Esophagus squamous epithelium (tissue), 5 donors: ENCODE data around the gene VIPR1. TPM values are rescaled to one million over a fixed set of nuclear protein-coding genes. Genes with fewer than 3 reads are reported as not detected.

Experiments used
- DNase-seq: peaks from one replicate; lab custom pipeline; 2025; lab: John Stamatoyannopoulos, UW
- H3K27ac ChIP-seq, 4 donors: fragments of 200-600 bp; sonication (generic); one replicate each; pipeline ENCODE4 v1.5.1; 2016 to 2019; ENCODE audit warnings: mild to moderate bottlenecking in 1 of 4
- H3K27me3 ChIP-seq, 4 donors: fragments of 200-600 bp; sonication (generic); 1 replicate in 3 of 4; 2 replicates in 1 of 4; pipeline versions ENCODE4 v1.5.1 to v1.6.0; 2017 to 2021; ENCODE audit warnings: antibody characterized with exemption in 1 of 4
- H3K36me3 ChIP-seq, 3 donors: fragments of 200-600 bp; sonication (generic); one replicate each; pipeline ENCODE4 v1.5.1; 2016 to 2019
- H3K4me1 ChIP-seq, 3 donors: fragments of 200-600 bp; sonication (generic); one replicate each; pipeline ENCODE4 v1.5.1; 2017 to 2019
- H3K4me3 ChIP-seq, 4 donors: fragments of 200-600 bp; sonication (generic); 1 replicate in 3 of 4; 2 replicates in 1 of 4; pipeline ENCODE4 v1.5.1; 2016 to 2019; ENCODE audit warnings: mild to moderate bottlenecking in 2 of 4, moderate library complexity in 1 of 4
- H3K9me3 ChIP-seq, 3 donors: fragments of 200-600 bp; sonication (generic); one replicate each; pipeline ENCODE4 v1.5.1; 2016 to 2019
- CTCF ChIP-seq, 6 experiments: fragments of 450-650 bp in 4 of 6; fragments of 200-600 bp in 2 of 6; sonication (generic) in 2 of 6; IDR thresholded peaks; one replicate each; pipeline ENCODE4 v1.5.1; 2016 to 2019; ENCODE audit warnings: antibody characterized with exemption in 6 of 6, mild to moderate bottlenecking in 4 of 6, moderate library complexity in 4 of 6
- POLR2A ChIP-seq, 4 donors: fragments of 450-650 bp; IDR thresholded peaks; one replicate each; pipeline ENCODE4 v1.6.1; 2017; ENCODE audit warnings: antibody characterized with exemption in 4 of 4, mild to moderate bottlenecking in 4 of 4, moderate library complexity in 3 of 4
- WGBS, 2 donors: methylation state at CpG; one replicate each; pipeline ENCODE4 v1.1.5; 2018; 5-methylcytosine and 5-hydroxymethylcytosine counted together
- intact Hi-C: fragments of 100-400 bp; cut with DNase I; formaldehyde crosslinking; loops from one replicate; pipeline ENCODE4 v1.15.0; 2022
- total RNA-seq, 4 donors: library from RNA; depleted of rRNA; stranded (reverse); fragments of >200 nt; gene quantifications; one replicate each; pipeline ENCODE4 v1.1.0, GENCODE V29; 2016
- donor health status: DM: yes; HTN: yes; CAD: no.

The VIPR1 gene
- total RNA-seq, 4 donors from 2014 or later = 3.6 to 15.4 (median 8.6) TPM

DNA sequence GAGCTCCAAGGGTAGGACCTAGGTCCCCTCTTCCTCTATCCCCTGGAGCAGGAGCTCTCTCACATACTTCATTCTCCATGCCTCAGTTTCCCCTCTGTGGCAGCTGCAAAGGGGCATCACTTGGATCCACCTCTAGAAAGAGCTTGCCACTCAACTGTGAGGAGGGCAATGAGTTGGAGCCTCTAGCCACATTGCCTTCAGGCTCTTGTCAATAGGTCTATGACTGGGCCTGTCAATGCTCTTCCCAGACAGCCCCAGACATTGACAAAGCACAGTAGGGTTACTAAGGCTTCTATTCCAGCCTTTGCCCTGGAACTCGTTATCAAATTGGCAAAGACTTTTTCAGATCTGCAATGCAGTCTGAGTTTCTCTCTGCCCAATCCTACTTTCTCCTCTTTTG lies 4.4 kb upstream of the VIPR1 start:
- intact Hi-C loops = no loop called here
- H3K27ac ChIP-seq = no peak overlapping the region
- H3K4me3 ChIP-seq = no peak overlapping the region
- no peak for DNase-seq
- TF ChIP-seq CTCF (IDR thresholded peaks at IDR 0.05) (no peak), POLR2A (IDR thresholded peaks at IDR 0.05) (no peak)
- peaks cover 13 to 21% (median 18%) of the 10 kb centered on the region in 3 donors for H3K4me1 ChIP-seq
- WGBS, 2 donors = 33 to 55% methylated on average over 1 of the region's 1 CpG
- H3K27me3 ChIP-seq = peaks cover 0 to 55% (median 0%) of the 10 kb centered on the region in 4 donors
- H3K36me3 ChIP-seq = no peaks in the 10 kb centered on the region
- no peaks in the 10 kb centered on the region for H3K9me3 ChIP-seq

- DNase-seq = no peak
- Histone ChIP-seq H3K4me1 (peaks cover 13 to 30% (median 20%) of the 10 kb centered on the region in 3 donors), H3K4me3 (no peak overlapping the region), H3K27ac (no peak overlapping the region), H3K27me3 (peaks cover 0 to 58% (median 0%) of the 10 kb centered on the region in 4 donors), H3K36me3 (no peaks in the 10 kb centered on the region), H3K9me3 (no peaks in the 10 kb centered on the region)
- TF ChIP-seq POLR2A (IDR thresholded peaks at IDR 0.05) (no peak), CTCF (IDR thresholded peaks at IDR 0.05) (no peak)
- WGBS, 2 donors = 71 to 85% methylated on average over 4 to 6 of the region's 13 CpGs
- intact Hi-C loops = no loop called here
These were observed 3.5 kb upstream of the VIPR1 start for GRCh38 chr3:42498791-42499477.

- no peak for TF ChIP-seq POLR2A (IDR thresholded peaks at IDR 0.05)
- no peak for TF ChIP-seq CTCF (IDR thresholded peaks at IDR 0.05)
- Histone ChIP-seq H3K27ac (no peak overlapping the region), H3K36me3 (no peaks in the 10 kb centered on the region), H3K27me3 (peaks cover 0 to 58% (median 0%) of the 10 kb centered on the region in 4 donors), H3K4me3 (no peak overlapping the region), H3K9me3 (no peaks in the 10 kb centered on the region), H3K4me1 (peaks cover 13 to 36% (median 20%) of the 10 kb centered on the region in 3 donors)
- WGBS, 2 donors = 79 to 82% methylated on average over 3 of the region's 3 CpGs
- DNase-seq = no peak
- intact Hi-C loops = no loop called here
These were observed 3.0 kb upstream of the VIPR1 start for GRCh38 chr3:42499478-42499871.

DNA sequence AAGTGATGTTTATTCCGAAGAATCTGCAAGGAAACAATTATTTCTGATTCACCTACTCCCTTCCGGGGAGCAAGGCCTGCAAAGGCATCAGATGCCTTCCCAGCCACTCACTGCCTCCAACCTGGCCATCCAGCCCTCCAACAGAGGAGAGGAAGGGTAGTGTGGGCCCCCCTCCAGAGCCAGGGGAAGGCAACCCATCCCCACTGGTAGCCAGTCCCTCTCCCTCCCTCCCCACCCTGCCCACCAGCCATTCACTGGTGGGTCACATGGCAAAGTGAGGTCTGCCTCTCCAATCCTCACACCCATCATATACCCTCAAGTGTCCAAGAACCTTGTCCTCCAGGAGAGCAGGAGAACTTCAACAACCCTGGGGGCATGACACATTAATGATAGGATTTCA lies 2.4 kb upstream of the VIPR1 start:
- Histone ChIP-seq H3K4me3 (no peak overlapping the region), H3K9me3 (no peaks in the 10 kb centered on the region), H3K27ac (no peak overlapping the region), H3K4me1 (peaks cover 13 to 36% (median 20%) of the 10 kb centered on the region in 3 donors), H3K36me3 (no peaks in the 10 kb centered on the region), H3K27me3 (peaks cover 0 to 58% (median 0%) of the 10 kb centered on the region in 4 donors)
- 42 to 84% methylated on average over 2 of the region's 2 CpGs for WGBS, 2 donors
- no peak for DNase-seq
- no peak for TF ChIP-seq POLR2A (IDR thresholded peaks at IDR 0.05)
- TF ChIP-seq CTCF (IDR thresholded peaks at IDR 0.05) = no peak
- intact Hi-C loops = loop anchor here (5.0 kb wide), 1 partner anchor 42 kb away; no protein-coding TSS in a partner anchor

GRCh38 chr3:42500909-42501308 lies 1.5 kb upstream of the VIPR1 start:
- TF ChIP-seq CTCF (IDR thresholded peaks at IDR 0.05) (no peak), POLR2A (IDR thresholded peaks at IDR 0.05) (no peak)
- H3K9me3 ChIP-seq = no peaks in the 10 kb centered on the region
- 49 to 53% methylated on average over 4 of the region's 4 CpGs for WGBS, 2 donors
- H3K4me3 ChIP-seq = peak overlapping the region in 1 of 4 donors; percentile 73
- DNase-seq = no peak
- H3K27me3 ChIP-seq = peaks cover 0 to 58% (median 0%) of the 10 kb centered on the region in 4 donors
- H3K27ac ChIP-seq = no peak overlapping the region
- H3K36me3 ChIP-seq = no peaks in the 10 kb centered on the region
- intact Hi-C loops = loop anchor here (5.0 kb wide), 1 partner anchor 41 kb away; no protein-coding TSS in a partner anchor
- H3K4me1 ChIP-seq = peaks cover 13 to 36% (median 20%) of the 10 kb centered on the region in 3 donors
